Bronchial epithelial cell (primary cell): ENCODE measurements around the gene AVP. TPM values are rescaled to one million over a fixed set of nuclear protein-coding genes. Genes with fewer than 3 reads are reported as not detected.

ENCODE experiments used
- DNase-seq: peaks from one replicate; pipeline ENCODE4 v3.0.0-alpha.2; 2010; ENCODE audit warnings: low read depth
- FAIRE-seq: peaks from 2 replicates; lab custom pipeline; 2011; peaks lifted over from hg19 to GRCh38; lab: Jason Lieb, UNC
- H3K27me3 ChIP-seq: 2 replicates; pipeline ENCODE4 v1.5.1; 2011; ENCODE audit warnings: low read length; ENCODE audit not compliant: control insufficient read depth, insufficient read depth
- H3K36me3 ChIP-seq: 2 replicates; pipeline ENCODE4 v1.5.1; 2011; ENCODE audit warnings: low read length; ENCODE audit not compliant: control insufficient read depth, insufficient read depth
- H3K4me3 ChIP-seq: 2 replicates; pipeline ENCODE4 v1.5.1; 2011; ENCODE audit warnings: mild to moderate bottlenecking, low read depth, low read length, control low read depth
- CTCF ChIP-seq: IDR thresholded peaks from 2 replicates; pipeline ENCODE4 v1.5.1; 2011; ENCODE audit warnings: mild to moderate bottlenecking, moderate library complexity, low read length, control low read depth, inconsistent platforms; ENCODE audit not compliant: insufficient read depth, severe bottlenecking
- total RNA-seq: library from RNA; depleted of rRNA; stranded (reverse); fragments of >200 nt; gene quantifications from 2 replicates; pipeline ENCODE4 v1.2.1, GENCODE V29; 2014

The AVP gene
- total RNA-seq, 1 donor from 2014 or later: not detected

- Histone ChIP-seq H3K4me3 (no peak overlapping the region), H3K36me3 (peaks cover 4% of the 10 kb centered on the region), H3K27me3 (no peaks in the 10 kb centered on the region)
- no peak for TF ChIP-seq CTCF
- FAIRE-seq (peak; percentile 47), DNase-seq (no peak)
These were observed 21.7 kb upstream of the AVP start for GRCh38 chr20:3106185-3106584.

GRCh38 chr20:3105256-3106137, 21.0 kb upstream of the AVP start:
- Histone ChIP-seq H3K27me3 (no peaks in the 10 kb centered on the region), H3K36me3 (peaks cover 4% of the 10 kb centered on the region), H3K4me3 (no peak overlapping the region)
- FAIRE-seq: no peak
- no peak for DNase-seq
- no peak for TF ChIP-seq CTCF

GRCh38 chr20:3103369-3104032, 19.0 kb upstream of the AVP start:
- FAIRE-seq (no peak), DNase-seq (peak; percentile 65)
- Histone ChIP-seq H3K4me3 (no peak overlapping the region), H3K36me3 (peaks cover 1% of the 10 kb centered on the region), H3K27me3 (no peaks in the 10 kb centered on the region)
- TF ChIP-seq CTCF: no peak

GRCh38 chr20:3102575-3103368, 18.2 kb upstream of the AVP start:
- no peak overlapping the region for H3K4me3 ChIP-seq
- DNase-seq: no peak
- no peaks in the 10 kb centered on the region for H3K36me3 ChIP-seq
- no peaks in the 10 kb centered on the region for H3K27me3 ChIP-seq
- FAIRE-seq: no peak
- no peak for TF ChIP-seq CTCF

- FAIRE-seq: no peak
- TF ChIP-seq CTCF: no peak
- Histone ChIP-seq H3K27me3 (no peaks in the 10 kb centered on the region), H3K36me3 (no peaks in the 10 kb centered on the region), H3K4me3 (no peak overlapping the region)
- no peak for DNase-seq
These were observed 17.4 kb upstream of the AVP start for GRCh38 chr20:3101737-3102574.
